Measurements from ENCODE around the gene BRD3OS.

DNA sequence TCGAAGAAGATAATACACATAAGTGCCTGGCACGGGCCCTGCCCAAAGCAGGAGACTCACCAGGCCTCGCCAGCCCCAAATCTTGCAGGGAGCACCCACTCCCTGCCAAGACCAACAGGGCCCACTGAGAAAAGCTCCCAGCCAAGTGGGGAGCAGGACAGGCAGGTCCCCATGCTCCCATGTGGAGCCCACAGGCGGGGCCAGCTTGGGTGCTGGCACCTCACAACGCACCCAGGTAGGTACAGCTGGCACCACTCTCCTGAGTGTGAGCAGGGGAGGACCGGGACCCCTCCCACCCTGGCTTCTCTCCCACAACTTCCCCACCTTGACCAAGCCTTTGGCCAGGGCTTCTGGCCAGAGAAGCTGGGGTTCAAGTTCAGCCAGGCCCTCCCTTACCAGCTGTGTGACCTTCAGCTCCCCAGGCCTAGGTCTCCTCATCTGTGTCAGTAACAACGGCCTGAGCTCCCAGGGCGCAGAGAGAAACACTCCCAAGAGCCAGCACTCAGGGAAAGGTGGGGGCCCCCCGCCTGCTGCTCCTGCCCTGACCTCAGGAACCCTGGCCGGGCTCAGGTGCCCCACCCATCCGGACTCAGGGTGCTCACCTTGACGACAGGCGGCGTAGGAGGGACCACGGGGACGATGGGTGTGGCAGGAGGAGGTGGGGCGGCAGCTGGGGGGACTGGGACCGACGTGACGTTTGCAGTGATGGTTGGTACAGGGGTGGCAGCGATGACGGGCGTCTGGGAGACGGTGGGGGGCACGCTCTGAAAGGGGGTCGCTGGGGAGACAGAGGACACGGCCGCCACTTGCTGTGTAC, 24.7 kb downstream of the BRD3OS start:
- TF ChIP-seq, protein P1, sequence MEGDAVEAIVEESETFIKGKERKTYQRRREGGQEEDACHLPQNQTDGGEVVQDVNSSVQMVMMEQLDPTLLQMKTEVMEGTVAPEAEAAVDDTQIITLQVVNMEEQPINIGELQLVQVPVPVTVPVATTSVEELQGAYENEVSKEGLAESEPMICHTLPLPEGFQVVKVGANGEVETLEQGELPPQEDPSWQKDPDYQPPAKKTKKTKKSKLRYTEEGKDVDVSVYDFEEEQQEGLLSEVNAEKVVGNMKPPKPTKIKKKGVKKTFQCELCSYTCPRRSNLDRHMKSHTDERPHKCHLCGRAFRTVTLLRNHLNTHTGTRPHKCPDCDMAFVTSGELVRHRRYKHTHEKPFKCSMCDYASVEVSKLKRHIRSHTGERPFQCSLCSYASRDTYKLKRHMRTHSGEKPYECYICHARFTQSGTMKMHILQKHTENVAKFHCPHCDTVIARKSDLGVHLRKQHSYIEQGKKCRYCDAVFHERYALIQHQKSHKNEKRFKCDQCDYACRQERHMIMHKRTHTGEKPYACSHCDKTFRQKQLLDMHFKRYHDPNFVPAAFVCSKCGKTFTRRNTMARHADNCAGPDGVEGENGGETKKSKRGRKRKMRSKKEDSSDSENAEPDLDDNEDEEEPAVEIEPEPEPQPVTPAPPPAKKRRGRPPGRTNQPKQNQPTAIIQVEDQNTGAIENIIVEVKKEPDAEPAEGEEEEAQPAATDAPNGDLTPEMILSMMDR (IDR thresholded peaks at IDR 0.05; ENCODE audit: borderline replicate concordance, extremely low read depth, low read length, poor library complexity, severe bottlenecking) = no peak
- no peak for TF ChIP-seq EZH2 (IDR thresholded peaks at IDR 0.05; ENCODE audit: borderline replicate concordance, low read depth, low read length, severe bottlenecking)
